ENCODE measurements around the gene TRPV6. TPM values are rescaled to one million over a fixed set of nuclear protein-coding genes. Genes with fewer than 3 reads are reported as not detected.

TRPV6 gene
- total and polyA plus RNA-seq, 7 donors = under 0.01 TPM; not detected in 6

DNA sequence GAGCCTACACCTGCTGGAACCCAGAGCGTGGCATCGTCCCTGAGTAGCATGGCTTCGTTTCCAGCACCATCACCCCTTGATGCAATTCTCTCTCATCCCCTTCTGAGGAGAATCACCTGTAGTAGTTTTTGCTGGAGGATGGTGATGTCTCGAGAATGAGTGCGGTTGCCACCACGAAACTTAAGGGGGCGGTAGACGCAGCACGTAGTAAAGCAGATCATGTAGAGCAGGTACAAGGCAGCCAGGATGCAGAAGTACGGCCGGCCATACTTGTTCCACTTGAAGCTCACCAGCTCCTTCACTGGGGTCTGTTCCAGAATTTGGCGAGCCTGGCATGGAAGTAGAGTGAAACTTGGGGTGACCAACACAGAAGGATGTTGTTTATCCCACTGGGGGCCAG is 39.9 kb upstream of the TRPV6 start:
- TF ChIP-seq, protein P1, sequence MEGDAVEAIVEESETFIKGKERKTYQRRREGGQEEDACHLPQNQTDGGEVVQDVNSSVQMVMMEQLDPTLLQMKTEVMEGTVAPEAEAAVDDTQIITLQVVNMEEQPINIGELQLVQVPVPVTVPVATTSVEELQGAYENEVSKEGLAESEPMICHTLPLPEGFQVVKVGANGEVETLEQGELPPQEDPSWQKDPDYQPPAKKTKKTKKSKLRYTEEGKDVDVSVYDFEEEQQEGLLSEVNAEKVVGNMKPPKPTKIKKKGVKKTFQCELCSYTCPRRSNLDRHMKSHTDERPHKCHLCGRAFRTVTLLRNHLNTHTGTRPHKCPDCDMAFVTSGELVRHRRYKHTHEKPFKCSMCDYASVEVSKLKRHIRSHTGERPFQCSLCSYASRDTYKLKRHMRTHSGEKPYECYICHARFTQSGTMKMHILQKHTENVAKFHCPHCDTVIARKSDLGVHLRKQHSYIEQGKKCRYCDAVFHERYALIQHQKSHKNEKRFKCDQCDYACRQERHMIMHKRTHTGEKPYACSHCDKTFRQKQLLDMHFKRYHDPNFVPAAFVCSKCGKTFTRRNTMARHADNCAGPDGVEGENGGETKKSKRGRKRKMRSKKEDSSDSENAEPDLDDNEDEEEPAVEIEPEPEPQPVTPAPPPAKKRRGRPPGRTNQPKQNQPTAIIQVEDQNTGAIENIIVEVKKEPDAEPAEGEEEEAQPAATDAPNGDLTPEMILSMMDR (IDR thresholded peaks at IDR 0.05) = no peak
- no peak overlapping the region for H3K4me3 ChIP-seq
- H3K9me3 ChIP-seq = no peaks in the 10 kb centered on the region
- intact Hi-C loops (cut with DNase I) = no loop called here
- H3K27ac ChIP-seq = no peak overlapping the region
- H3K4me1 ChIP-seq = no peaks in the 10 kb centered on the region
- H3K36me3 ChIP-seq (ENCODE audit: insufficient read depth in 1 of 2, low read depth in 1 of 2) = no peaks in the 10 kb centered on the region
- no peaks in the 10 kb centered on the region for H3K27me3 ChIP-seq (ENCODE audit: insufficient read depth in 3 of 3, low read length in 2 of 3)
- whole genome bisulfite sequencing, 3 donors = 59 to 68% (median 67%) methylated on average over 12 of the region's 12 CpGs
- ATAC-seq (no peak), DNase-seq (no peak)

DNA sequence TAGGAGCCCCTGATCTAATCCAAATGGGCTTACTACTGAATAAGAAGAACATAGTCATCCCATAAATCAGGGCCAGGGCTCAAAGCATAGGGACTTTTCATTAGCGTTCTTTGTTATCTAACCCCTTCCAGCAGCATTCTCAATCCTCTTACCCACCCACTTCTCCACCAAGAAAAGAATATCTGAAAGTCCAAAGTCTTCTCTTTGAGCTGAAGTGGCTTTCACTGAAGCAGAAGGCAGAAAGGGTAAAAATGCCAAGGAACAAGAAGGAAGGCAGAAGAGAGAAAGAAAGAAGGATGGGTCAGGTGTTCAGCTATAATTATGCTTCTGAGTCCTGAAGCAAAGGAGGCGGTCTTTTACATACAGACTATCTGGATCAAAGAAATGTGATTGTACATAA is 37.8 kb upstream of the TRPV6 start:
- ATAC-seq (no peak), DNase-seq (no peak)
- WGBS, 3 donors = 47 to 62% (median 48%) methylated on average over 2 of the region's 2 CpGs
- Histone ChIP-seq H3K27ac (no peak overlapping the region), H3K36me3 (ENCODE audit: insufficient read depth in 1 of 2, low read depth in 1 of 2) (no peaks in the 10 kb centered on the region), H3K9me3 (no peaks in the 10 kb centered on the region), H3K4me3 (no peak overlapping the region), H3K4me1 (no peaks in the 10 kb centered on the region), H3K27me3 (ENCODE audit: insufficient read depth in 3 of 3, low read length in 2 of 3) (peaks cover 0 to 3% (median 0%) of the 10 kb centered on the region in 3 donors)
- intact Hi-C loops (cut with DNase I) = no loop called here
- TF ChIP-seq, protein P1 (IDR thresholded peaks at IDR 0.05) = no peak

DNA sequence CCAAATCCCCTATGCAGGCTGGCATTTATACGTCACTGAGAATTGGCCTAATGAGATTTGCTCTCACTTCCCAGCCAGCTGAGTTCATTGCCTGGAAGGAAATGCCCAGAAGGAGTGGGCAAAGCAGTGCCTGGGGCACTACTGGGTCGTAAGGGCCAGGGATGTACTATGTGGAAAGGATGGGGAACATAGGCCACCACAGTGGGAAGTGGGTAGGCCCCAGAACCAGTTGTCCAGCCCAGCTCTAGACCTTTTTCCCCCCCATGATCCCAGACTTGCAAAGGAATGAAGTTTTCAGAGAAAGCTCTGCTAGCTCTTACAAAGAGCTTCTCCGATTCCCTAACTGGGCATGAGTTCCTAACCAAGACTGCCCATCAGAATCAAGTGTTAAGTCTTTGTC is 34.1 kb upstream of the TRPV6 start:
- Histone ChIP-seq H3K4me1 (no peaks in the 10 kb centered on the region), H3K9me3 (no peaks in the 10 kb centered on the region), H3K27me3 (ENCODE audit: insufficient read depth in 3 of 3, low read length in 2 of 3) (peaks cover 0 to 5% (median 0%) of the 10 kb centered on the region in 3 donors), H3K4me3 (no peak overlapping the region), H3K27ac (no peak overlapping the region), H3K36me3 (ENCODE audit: insufficient read depth in 1 of 2, low read depth in 1 of 2) (no peaks in the 10 kb centered on the region)
- 77 to 86% (median 79%) methylated on average over 3 of the region's 3 CpGs for WGBS, 3 donors
- TF ChIP-seq, protein P1 (IDR thresholded peaks at IDR 0.05) = no peak
- DNase-seq (no peak), ATAC-seq (no peak)
- intact Hi-C loops (cut with DNase I) = no loop called here

DNA sequence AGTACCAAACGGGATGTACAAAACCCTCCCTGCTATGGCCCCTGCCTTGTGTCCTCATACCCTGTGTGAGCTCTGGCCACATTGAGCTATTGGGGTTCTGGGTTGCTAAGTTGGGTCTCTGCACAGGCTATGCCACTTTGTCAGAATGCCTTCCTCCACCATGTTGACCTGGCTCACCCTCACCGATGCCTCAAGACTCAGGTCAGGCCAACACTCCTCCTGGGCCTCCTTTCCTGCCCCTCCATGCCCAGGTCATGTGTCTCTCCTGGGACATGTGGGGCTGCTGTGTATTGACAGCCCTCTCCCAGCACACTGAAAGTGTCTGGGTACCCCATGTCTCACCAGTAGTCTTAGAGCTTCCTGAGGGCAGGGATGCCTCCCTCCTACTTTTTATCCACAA is 33.4 kb upstream of the TRPV6 start:
- no peaks in the 10 kb centered on the region for H3K9me3 ChIP-seq
- no peak for DNase-seq
- no peak overlapping the region for H3K27ac ChIP-seq
- 76 to 88% (median 85%) methylated on average over 2 of the region's 2 CpGs for WGBS, 3 donors
- ATAC-seq = no peak
- no peaks in the 10 kb centered on the region for H3K4me1 ChIP-seq
- H3K27me3 ChIP-seq (ENCODE audit: insufficient read depth in 3 of 3, low read length in 2 of 3) = peaks cover 0 to 5% (median 0%) of the 10 kb centered on the region in 3 donors
- intact Hi-C loops (cut with DNase I) = no loop called here
- no peak overlapping the region for H3K4me3 ChIP-seq
- H3K36me3 ChIP-seq (ENCODE audit: insufficient read depth in 1 of 2, low read depth in 1 of 2) = no peaks in the 10 kb centered on the region
- TF ChIP-seq, protein P1 (IDR thresholded peaks at IDR 0.05) = no peak

DNA sequence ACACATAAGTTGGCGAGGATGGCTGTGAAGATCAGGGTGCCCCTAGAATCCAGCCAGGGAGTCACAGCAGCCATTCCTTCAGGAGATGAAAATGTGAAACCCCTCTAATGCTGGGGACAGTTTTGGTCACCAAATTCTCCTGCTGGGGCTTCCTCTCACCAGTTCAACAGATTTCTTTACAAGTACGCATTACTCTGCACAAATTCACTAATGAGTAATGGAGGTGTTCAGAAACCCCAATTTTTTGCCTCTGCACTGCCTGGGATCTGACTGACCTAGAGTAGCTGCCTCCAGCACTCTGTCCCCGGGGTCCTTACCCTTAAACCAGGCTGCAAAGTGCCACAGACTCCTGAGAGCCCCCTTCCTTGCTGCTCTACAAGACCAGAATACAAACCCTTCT is 31.9 kb upstream of the TRPV6 start:
- Histone ChIP-seq H3K36me3 (ENCODE audit: insufficient read depth in 1 of 2, low read depth in 1 of 2) (no peaks in the 10 kb centered on the region), H3K4me1 (no peaks in the 10 kb centered on the region), H3K27me3 (ENCODE audit: insufficient read depth in 3 of 3, low read length in 2 of 3) (peaks cover 0 to 5% (median 0%) of the 10 kb centered on the region in 3 donors), H3K9me3 (no peaks in the 10 kb centered on the region), H3K27ac (no peak overlapping the region), H3K4me3 (no peak overlapping the region)
- TF ChIP-seq, protein P1 (IDR thresholded peaks at IDR 0.05) = no peak
- no peak for DNase-seq
- 76 to 79% (median 78%) methylated on average over 3 of the region's 3 CpGs for WGBS, 3 donors
- intact Hi-C loops (cut with DNase I) = no loop called here
- no peak for ATAC-seq

Data from psoas muscle (tissue), 8 donors.